K562 (cell line): ENCODE data around the gene R3HDM1. TPM values are rescaled to one million over a fixed set of nuclear protein-coding genes. Genes with fewer than 3 reads are reported as not detected.
A peak's percentile ranks its signal among the peaks of the same experiment; 100 is the strongest.

Source experiments
- ATAC-seq: fragments of 200-7000 bp; cut with Tn5 transposase; 3 replicates; pipeline ENCODE4 v1.9.1; 2020; ENCODE audit warnings: moderate library complexity
- BruUV-seq: library from RNA; stranded (reverse); fragments of 400-500 nt; replicated peaks from 2 replicates; lab custom pipeline; 2021; lab: Mats Ljungman, UMichigan
- CTCF ChIA-PET: fragments of 300-600 bp; formaldehyde crosslinking; extraction: SDS; loops from one replicate; lab custom pipeline; 2021; ENCODE audit warnings: low intra/inter-chr PET ratio; lab: Yijun Ruan, JAX
- POLR2A ChIA-PET: fragments of 300-600, 350-650 bp; sonication (Branson Sonifier 250); formaldehyde crosslinking; extraction: SDS; loops from one replicate; lab custom pipeline; 2021; ENCODE audit warnings: antibody characterized with exemption, inconsistent platforms; lab: Yijun Ruan, JAX
- DNase-seq, 4 experiments: peaks; one replicate each; pipeline versions ENCODE4 v3.0.0 to v3.0.0-alpha.2; 2011 to 2018; ENCODE audit warnings: low spot score in 3 of 4, mixed read lengths in 3 of 4; ENCODE audit errors: extremely low read depth in 1 of 4
- FAIRE-seq: peaks from 2 replicates; lab custom pipeline; 2011; peaks lifted over from hg19 to GRCh38; lab: Jason Lieb, UNC
- H2AFZ ChIP-seq: 2 replicates; pipeline ENCODE4 v1.6.0; 2011; ENCODE audit warnings: low read depth, low read length, control low read depth, inconsistent platforms
- H3K27ac ChIP-seq: fragments of 200-600 bp; 3 replicates; pipeline ENCODE4 v1.8.0; 2011; ENCODE audit warnings: low read depth, mild to moderate bottlenecking, control low read depth, inconsistent platforms, low read length, moderate library complexity, mixed read lengths; ENCODE audit errors: extremely low read depth
- H3K27me3 ChIP-seq, 2 experiments: fragments of 300-600 bp in 1 of 2; 2 replicates in 1 of 2; 3 replicates in 1 of 2; pipeline versions ENCODE4 v1.6.0 to v1.8.0; 2011; ENCODE audit warnings: inconsistent platforms in 2 of 2, low read length in 2 of 2, mild to moderate bottlenecking in 1 of 2, mixed read lengths in 1 of 2, moderate library complexity in 1 of 2; ENCODE audit not compliant: control insufficient read depth in 2 of 2, insufficient read depth in 2 of 2
- H3K36me3 ChIP-seq: fragments of 300-600 bp; 3 replicates; pipeline ENCODE4 v1.8.0; 2011; ENCODE audit warnings: mild to moderate bottlenecking, low read length, inconsistent platforms; ENCODE audit not compliant: control insufficient read depth, insufficient read depth
- H3K4me1 ChIP-seq, 2 experiments: fragments of 200-600 bp in 1 of 2; replicated peaks in 1 of 2; 2 replicates in 1 of 2; 3 replicates in 1 of 2; pipeline versions ENCODE4 v1.5.1 to v1.8.0; 2011; ENCODE audit warnings: inconsistent platforms in 2 of 2, low read length in 2 of 2, mild to moderate bottlenecking in 1 of 2, mixed read lengths in 1 of 2, moderate library complexity in 1 of 2; ENCODE audit not compliant: control insufficient read depth in 2 of 2, insufficient read depth in 2 of 2
- H3K4me2 ChIP-seq: 2 replicates; pipeline ENCODE4 v1.6.1; 2011; ENCODE audit warnings: low read length, control low read depth, inconsistent platforms, mixed read lengths; ENCODE audit not compliant: insufficient read depth
- H3K4me3 ChIP-seq: fragments of 200-600 bp; sonication (generic), shearing (Covaris generic); 2 replicates; pipeline ENCODE4 v1.5.1; 2016; ENCODE audit warnings: control low read depth, inconsistent platforms
- H3K79me2 ChIP-seq: fragments of 200-600 bp; 3 replicates; pipeline ENCODE4 v1.8.0; 2011; ENCODE audit warnings: low read length, inconsistent platforms; ENCODE audit not compliant: control insufficient read depth, insufficient read depth
- H3K9ac ChIP-seq, 2 experiments: 2 replicates each; pipeline versions ENCODE4 v1.6.0 to v1.6.1; 2011; ENCODE audit warnings: low read depth in 2 of 2, low read length in 2 of 2, control low read depth in 1 of 2, inconsistent platforms in 1 of 2, mild to moderate bottlenecking in 1 of 2, mixed read lengths in 1 of 2; ENCODE audit not compliant: insufficient read depth in 1 of 2
- H3K9me1 ChIP-seq: one replicate; pipeline ENCODE4 v1.6.0; 2011; ENCODE audit warnings: inconsistent platforms, mild to moderate bottlenecking, low read length, moderate library complexity; ENCODE audit not compliant: control insufficient read depth, insufficient read depth
- H3K9me3 ChIP-seq: replicated peaks from 2 replicates; pipeline ENCODE4 v1.5.1; 2011; ENCODE audit warnings: low read depth, low read length, inconsistent platforms; ENCODE audit not compliant: control insufficient read depth, insufficient read depth
- H4K20me1 ChIP-seq: replicated peaks from 2 replicates; pipeline ENCODE4 v1.6.1; 2011; ENCODE audit warnings: low read length, inconsistent platforms, mixed read lengths; ENCODE audit not compliant: control insufficient read depth, insufficient read depth
- C11orf30 ChIP-seq: fragments of 450-650 bp; IDR thresholded peaks from 2 replicates; pipeline ENCODE4 v1.6.1; 2016; ENCODE audit warnings: low read depth, mild to moderate bottlenecking
- FOXP1 ChIP-seq: sonication (generic); formaldehyde crosslinking; IDR thresholded peaks from 2 replicates; pipeline ENCODE4 v1.8.0; 2022; ENCODE audit warnings: mild to moderate bottlenecking, missing genetic modification reagents
- HCFC1 ChIP-seq: IDR thresholded peaks from 2 replicates; pipeline ENCODE4 v1.6.1; 2012; ENCODE audit warnings: low read depth, low read length, improper control_type of control experiment
- KAT7 ChIP-seq: sonication (generic); formaldehyde crosslinking; IDR thresholded peaks from 2 replicates; pipeline ENCODE4 v1.8.0; 2022; ENCODE audit warnings: missing genetic modification reagents, mild to moderate bottlenecking, borderline replicate concordance
- MEF2D ChIP-seq: conservative IDR thresholded peaks from 2 replicates; pipeline ENCODE4 v1.6.1; 2016; ENCODE audit warnings: low read depth, missing genetic modification characterization, missing compliant biosample characterization
- RAD21 ChIP-seq, 2 experiments: fragments of 250-450 bp in 1 of 2; fragments of 450-650 bp in 1 of 2; sonication (Bioruptor Pico) in 1 of 2; formaldehyde crosslinking in 1 of 2; IDR thresholded peaks in 1 of 2; conservative IDR thresholded peaks in 1 of 2; 2 replicates each; pipeline versions ENCODE4 v1.4.0 to v1.8.0; 2020 to 2022; ENCODE audit warnings: mild to moderate bottlenecking in 2 of 2, moderate library complexity in 1 of 2
- RAD51 ChIP-seq: fragments of 450-650 bp; IDR thresholded peaks from 2 replicates; pipeline ENCODE4 v1.7.1; 2016; ENCODE audit warnings: low read depth, mild to moderate bottlenecking, borderline replicate concordance
- SMC3 ChIP-seq: conservative IDR thresholded peaks from 2 replicates; pipeline ENCODE4 v1.6.1; 2011; ENCODE audit warnings: low read depth, low read length, improper control_type of control experiment; ENCODE audit not compliant: insufficient read depth
- SRSF3 ChIP-seq: fragments of 200-400 bp; formaldehyde crosslinking; IDR thresholded peaks from 2 replicates; pipeline ENCODE4 v1.6.1; 2016; ENCODE audit warnings: mild to moderate bottlenecking, low read length, moderate library complexity; ENCODE audit not compliant: insufficient read depth
- TGIF2 ChIP-seq: sonication (generic); formaldehyde crosslinking; IDR thresholded peaks from 2 replicates; pipeline ENCODE4 v1.8.1; 2022; ENCODE audit warnings: mild to moderate bottlenecking, missing genetic modification reagents, moderate library complexity
- WGBS: fragments of 100-300 bp; shearing (Covaris generic); methylation state at CpG from one replicate; pipeline ENCODE4 v1.1.6; 2016; ENCODE audit warnings: low coverage, mixed read lengths; ENCODE audit not compliant: insufficient coverage; ENCODE audit errors: missing lambda C conversion rate; 5-methylcytosine and 5-hydroxymethylcytosine counted together
- in situ Hi-C: fragments of 300-500 bp; cut with MboI; formaldehyde crosslinking; loops from 4 replicates; pipeline ENCODE4 v1.15.0; 2018; ENCODE audit warnings: inconsistent platforms, mixed read lengths
- intact Hi-C: fragments of 100-400 bp; cut with micrococcal nuclease; formaldehyde crosslinking; loops from 2 replicates; pipeline ENCODE4 v1.14.2; 2022
- polyA plus RNA-seq, 8 experiments: library from polyadenylated mRNA; depleted of rRNA in 4 of 8; stranded (reverse) in 5 of 8; unstranded in 3 of 8; fragments of >200 nt; fragmentation: Nextera tagmentation in 2 of 8; fragmentation: Illumina TruSeq in 1 of 8; extraction: Ambion mirVana in 2 of 8; extraction: Trizol in 1 of 8; gene quantifications; 2 replicates each; pipeline versions ENCODE4 v1.2.1 to v1.2.3, GENCODE V29; 2011 to 2014; ENCODE audit warnings: inconsistent platforms in 1 of 8, missing spikeins in 1 of 8
- total RNA-seq, 7 experiments: library from RNA; depleted of rRNA in 6 of 7; stranded (reverse); fragments of >200 nt in 6 of 7; fragmentation: Illumina TruSeq in 2 of 7; extraction: Trizol in 2 of 7; gene quantifications; 2 replicates each; pipeline versions ENCODE4 v1.2.1 to v1.2.3, GENCODE V29; 2011 to 2021; ENCODE audit warnings: low replicate concordance in 1 of 7
- TF ChIP-seq, protein P1 (sequence below), 2 experiments: fragments of 450-650 bp in 1 of 2; sonication (generic) in 1 of 2; formaldehyde crosslinking in 1 of 2; IDR thresholded peaks in 1 of 2; conservative IDR thresholded peaks in 1 of 2; 2 replicates each; pipeline versions ENCODE4 v1.6.1 to v1.8.1; 2016 to 2023; ENCODE audit warnings: mild to moderate bottlenecking in 2 of 2, moderate library complexity in 2 of 2, inconsistent platforms in 1 of 2, missing genetic modification reagents in 1 of 2
- TF ChIP-seq, protein P2 (sequence below), 2 experiments: fragments of 450-650 bp; IDR thresholded peaks; 2 replicates each; pipeline ENCODE4 v1.6.1; 2018; ENCODE audit warnings: mild to moderate bottlenecking in 2 of 2, low read depth in 1 of 2; ENCODE audit not compliant: partially characterized antibody in 2 of 2
- TF ChIP-seq, protein P3 (sequence below): fragments of 250-450 bp; sonication (Bioruptor Pico); IDR thresholded peaks from 2 replicates; pipeline ENCODE4 v1.4.0; 2020

R3HDM1 gene
- total and polyA plus RNA-seq, 9 of the 15 experiments (the other 6 are each of a cell fraction or from before 2014, with no cell fraction given): 12.4 to 89.4 (median 31.0) TPM

DNA sequence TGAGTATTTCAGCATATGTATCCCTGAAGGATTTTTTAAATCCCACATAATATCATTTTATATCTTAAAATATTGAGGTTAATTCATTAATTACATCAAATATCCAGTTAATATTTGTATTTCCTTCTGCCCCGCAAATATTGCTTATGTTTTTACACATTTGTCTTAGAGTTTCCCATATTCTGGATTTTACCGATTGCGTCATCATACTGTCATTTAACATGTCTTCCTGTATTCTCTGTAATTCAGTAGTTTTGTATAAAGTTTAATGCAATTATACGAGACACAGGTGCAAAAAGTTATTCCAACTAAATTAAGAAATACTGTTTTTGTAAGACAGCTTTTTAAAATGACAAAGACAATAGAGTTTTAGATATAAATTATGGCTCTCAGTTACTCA lies 176.9 kb downstream of the R3HDM1 start (continued):
- TF ChIP-seq, protein P1, sequence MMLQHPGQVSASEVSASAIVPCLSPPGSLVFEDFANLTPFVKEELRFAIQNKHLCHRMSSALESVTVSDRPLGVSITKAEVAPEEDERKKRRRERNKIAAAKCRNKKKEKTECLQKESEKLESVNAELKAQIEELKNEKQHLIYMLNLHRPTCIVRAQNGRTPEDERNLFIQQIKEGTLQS (IDR thresholded peaks at IDR 0.05): peak; percentile 76
- TF ChIP-seq, protein P1 (CRISPR knock-in tag; conservative IDR thresholded peaks at IDR 0.05): no peak
- TF ChIP-seq HCFC1 (no peak), KAT7 (CRISPR knock-in tag) (no peak)

DNA sequence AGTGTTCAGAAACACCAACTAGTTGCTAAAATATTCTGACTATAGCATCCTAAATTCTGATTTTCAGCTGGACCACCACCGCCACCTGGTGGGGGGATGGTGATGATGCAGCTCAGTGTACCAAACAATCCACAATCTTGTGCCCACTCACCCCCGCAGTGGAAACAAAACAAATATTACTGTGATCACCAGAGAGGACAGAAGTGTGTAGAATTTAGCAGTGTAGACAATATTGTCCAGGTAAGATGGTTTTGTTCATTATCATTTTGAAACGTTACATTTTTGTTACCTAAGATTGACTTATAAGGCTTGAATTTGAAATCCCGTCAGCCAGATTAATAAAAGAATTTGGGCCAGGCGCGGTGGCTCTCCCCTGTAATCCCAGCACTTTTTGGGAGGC lies 178.7 kb downstream of the R3HDM1 start:
- no TSS peak for BruUV-seq
- FAIRE-seq (peak; percentile 96), ATAC-seq (peak; percentile 90), DNase-seq (peak; percentile 60 to 70 (median 66))
- no peaks in the 10 kb centered on the region for H3K79me2 ChIP-seq
- H3K9ac ChIP-seq: no peak overlapping the region
- H3K4me3 ChIP-seq: no peak overlapping the region
- no peaks in the 10 kb centered on the region for H3K27me3 ChIP-seq
- H3K4me2 ChIP-seq: no peak overlapping the region
- ChIA-PET POLR2A (interaction anchor here (0.7 to 1.2 kb wide), 3 partner anchors 237 to 536 kb away, joined by 3 to 4 read pairs (median 3); no protein-coding TSS in a partner anchor), CTCF (interaction anchor here (0.7 to 2.4 kb wide), 5 partner anchors 109 to 721 kb away, joined by 3 to 14 read pairs (median 5); no protein-coding TSS in a partner anchor)
- no peak overlapping the region for H3K27ac ChIP-seq
- no peaks in the 10 kb centered on the region for H4K20me1 ChIP-seq
- H3K36me3 ChIP-seq: peaks cover 30% of the 10 kb centered on the region; the same call in 2 of the 3 replicates
- WGBS: 66% methylated on average over 6 of the region's 6 CpGs
- no peaks in the 10 kb centered on the region for H3K4me1 ChIP-seq
- in situ Hi-C loops: loop anchor here (5.0 to 10.0 kb wide), 2 partner anchors 238 to 695 kb away; no protein-coding TSS in a partner anchor
- H3K9me3 ChIP-seq: no peaks in the 10 kb centered on the region
- no peaks in the 10 kb centered on the region for H3K9me1 ChIP-seq
- intact Hi-C loops: loop anchor here (1.0 kb wide), 2 partner anchors 237 to 706 kb away; no protein-coding TSS in a partner anchor
- no peak overlapping the region for H2AFZ ChIP-seq
- TF ChIP-seq C11orf30 (peak; percentile 7; the same call in 1 of the 2 replicates), RAD21 (CRISPR knock-in tag; conservative IDR thresholded peaks at IDR 0.05 in 1 of 2, IDR thresholded peaks at IDR 0.05 in 1 of 2) (peak; percentile 76 to 81), MEF2D (tag) (no peak), FOXP1 (CRISPR knock-in tag) (no peak), TGIF2 (CRISPR knock-in tag) (no peak), SMC3 (peak; percentile 73), SRSF3 (no peak), RAD51 (no peak)
- TF ChIP-seq, protein P2, sequence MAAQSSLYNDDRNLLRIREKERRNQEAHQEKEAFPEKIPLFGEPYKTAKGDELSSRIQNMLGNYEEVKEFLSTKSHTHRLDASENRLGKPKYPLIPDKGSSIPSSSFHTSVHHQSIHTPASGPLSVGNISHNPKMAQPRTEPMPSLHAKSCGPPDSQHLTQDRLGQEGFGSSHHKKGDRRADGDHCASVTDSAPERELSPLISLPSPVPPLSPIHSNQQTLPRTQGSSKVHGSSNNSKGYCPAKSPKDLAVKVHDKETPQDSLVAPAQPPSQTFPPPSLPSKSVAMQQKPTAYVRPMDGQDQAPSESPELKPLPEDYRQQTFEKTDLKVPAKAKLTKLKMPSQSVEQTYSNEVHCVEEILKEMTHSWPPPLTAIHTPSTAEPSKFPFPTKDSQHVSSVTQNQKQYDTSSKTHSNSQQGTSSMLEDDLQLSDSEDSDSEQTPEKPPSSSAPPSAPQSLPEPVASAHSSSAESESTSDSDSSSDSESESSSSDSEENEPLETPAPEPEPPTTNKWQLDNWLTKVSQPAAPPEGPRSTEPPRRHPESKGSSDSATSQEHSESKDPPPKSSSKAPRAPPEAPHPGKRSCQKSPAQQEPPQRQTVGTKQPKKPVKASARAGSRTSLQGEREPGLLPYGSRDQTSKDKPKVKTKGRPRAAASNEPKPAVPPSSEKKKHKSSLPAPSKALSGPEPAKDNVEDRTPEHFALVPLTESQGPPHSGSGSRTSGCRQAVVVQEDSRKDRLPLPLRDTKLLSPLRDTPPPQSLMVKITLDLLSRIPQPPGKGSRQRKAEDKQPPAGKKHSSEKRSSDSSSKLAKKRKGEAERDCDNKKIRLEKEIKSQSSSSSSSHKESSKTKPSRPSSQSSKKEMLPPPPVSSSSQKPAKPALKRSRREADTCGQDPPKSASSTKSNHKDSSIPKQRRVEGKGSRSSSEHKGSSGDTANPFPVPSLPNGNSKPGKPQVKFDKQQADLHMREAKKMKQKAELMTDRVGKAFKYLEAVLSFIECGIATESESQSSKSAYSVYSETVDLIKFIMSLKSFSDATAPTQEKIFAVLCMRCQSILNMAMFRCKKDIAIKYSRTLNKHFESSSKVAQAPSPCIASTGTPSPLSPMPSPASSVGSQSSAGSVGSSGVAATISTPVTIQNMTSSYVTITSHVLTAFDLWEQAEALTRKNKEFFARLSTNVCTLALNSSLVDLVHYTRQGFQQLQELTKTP (IDR thresholded peaks at IDR 0.05; ENCODE audit: low read depth in 1 of 2, partially characterized antibody in 2 of 2): no peak
- TF ChIP-seq, protein P3, sequence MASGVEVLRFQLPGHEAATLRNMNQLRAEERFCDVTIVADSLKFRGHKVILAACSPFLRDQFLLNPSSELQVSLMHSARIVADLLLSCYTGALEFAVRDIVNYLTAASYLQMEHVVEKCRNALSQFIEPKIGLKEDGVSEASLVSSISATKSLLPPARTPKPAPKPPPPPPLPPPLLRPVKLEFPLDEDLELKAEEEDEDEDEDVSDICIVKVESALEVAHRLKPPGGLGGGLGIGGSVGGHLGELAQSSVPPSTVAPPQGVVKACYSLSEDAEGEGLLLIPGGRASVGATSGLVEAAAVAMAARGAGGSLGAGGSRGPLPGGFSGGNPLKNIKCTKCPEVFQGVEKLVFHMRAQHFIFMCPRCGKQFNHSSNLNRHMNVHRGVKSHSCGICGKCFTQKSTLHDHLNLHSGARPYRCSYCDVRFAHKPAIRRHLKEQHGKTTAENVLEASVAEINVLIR (CRISPR knock-in tag): no peak
